ENCODE data around the gene FNDC3B.

DNA sequence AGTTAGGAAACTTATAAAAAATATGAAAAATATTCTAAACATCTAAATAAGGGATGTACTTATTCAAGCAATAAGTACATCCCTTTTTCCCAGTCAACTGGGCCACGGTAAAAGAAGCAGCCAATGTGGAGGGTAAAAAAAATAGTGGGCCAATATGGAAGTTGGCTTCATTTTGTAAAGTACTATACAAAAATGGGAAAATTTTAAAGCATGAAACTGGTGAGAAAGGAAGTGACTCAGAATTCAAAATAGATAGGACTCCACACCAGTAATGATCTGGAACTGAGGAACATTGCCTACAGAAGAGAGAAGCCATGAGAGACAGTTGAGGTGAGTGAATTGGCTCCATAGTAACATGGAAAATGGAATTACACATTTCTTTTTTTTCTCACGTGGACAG lies 108.9 kb downstream of the FNDC3B start:
- TF ChIP-seq, protein P1, sequence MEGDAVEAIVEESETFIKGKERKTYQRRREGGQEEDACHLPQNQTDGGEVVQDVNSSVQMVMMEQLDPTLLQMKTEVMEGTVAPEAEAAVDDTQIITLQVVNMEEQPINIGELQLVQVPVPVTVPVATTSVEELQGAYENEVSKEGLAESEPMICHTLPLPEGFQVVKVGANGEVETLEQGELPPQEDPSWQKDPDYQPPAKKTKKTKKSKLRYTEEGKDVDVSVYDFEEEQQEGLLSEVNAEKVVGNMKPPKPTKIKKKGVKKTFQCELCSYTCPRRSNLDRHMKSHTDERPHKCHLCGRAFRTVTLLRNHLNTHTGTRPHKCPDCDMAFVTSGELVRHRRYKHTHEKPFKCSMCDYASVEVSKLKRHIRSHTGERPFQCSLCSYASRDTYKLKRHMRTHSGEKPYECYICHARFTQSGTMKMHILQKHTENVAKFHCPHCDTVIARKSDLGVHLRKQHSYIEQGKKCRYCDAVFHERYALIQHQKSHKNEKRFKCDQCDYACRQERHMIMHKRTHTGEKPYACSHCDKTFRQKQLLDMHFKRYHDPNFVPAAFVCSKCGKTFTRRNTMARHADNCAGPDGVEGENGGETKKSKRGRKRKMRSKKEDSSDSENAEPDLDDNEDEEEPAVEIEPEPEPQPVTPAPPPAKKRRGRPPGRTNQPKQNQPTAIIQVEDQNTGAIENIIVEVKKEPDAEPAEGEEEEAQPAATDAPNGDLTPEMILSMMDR (IDR thresholded peaks at IDR 0.05; ENCODE audit: low read length) = no peak
- no peak for TF ChIP-seq EZH2 (IDR thresholded peaks at IDR 0.05; ENCODE audit: borderline replicate concordance, low read length)

Data from OCI-LY1 (cell line).